GM21528 (cell line): ENCODE results near the gene CEL.
"Not testable (repeated sequence)": the region's sequence is repeated elsewhere in the genome, so short reads cannot be mapped to it uniquely, and the experiment has no call there.

Experiments
- ATAC-seq: cut with Tn5 transposase; IDR thresholded peaks from one replicate; pipeline ENCODE4 v1.9.1; 2021; ENCODE audit warnings: mild to moderate bottlenecking, moderate library complexity; ENCODE audit not compliant: unreplicated experiment, low FRiP score

Gene CEL

DNA sequence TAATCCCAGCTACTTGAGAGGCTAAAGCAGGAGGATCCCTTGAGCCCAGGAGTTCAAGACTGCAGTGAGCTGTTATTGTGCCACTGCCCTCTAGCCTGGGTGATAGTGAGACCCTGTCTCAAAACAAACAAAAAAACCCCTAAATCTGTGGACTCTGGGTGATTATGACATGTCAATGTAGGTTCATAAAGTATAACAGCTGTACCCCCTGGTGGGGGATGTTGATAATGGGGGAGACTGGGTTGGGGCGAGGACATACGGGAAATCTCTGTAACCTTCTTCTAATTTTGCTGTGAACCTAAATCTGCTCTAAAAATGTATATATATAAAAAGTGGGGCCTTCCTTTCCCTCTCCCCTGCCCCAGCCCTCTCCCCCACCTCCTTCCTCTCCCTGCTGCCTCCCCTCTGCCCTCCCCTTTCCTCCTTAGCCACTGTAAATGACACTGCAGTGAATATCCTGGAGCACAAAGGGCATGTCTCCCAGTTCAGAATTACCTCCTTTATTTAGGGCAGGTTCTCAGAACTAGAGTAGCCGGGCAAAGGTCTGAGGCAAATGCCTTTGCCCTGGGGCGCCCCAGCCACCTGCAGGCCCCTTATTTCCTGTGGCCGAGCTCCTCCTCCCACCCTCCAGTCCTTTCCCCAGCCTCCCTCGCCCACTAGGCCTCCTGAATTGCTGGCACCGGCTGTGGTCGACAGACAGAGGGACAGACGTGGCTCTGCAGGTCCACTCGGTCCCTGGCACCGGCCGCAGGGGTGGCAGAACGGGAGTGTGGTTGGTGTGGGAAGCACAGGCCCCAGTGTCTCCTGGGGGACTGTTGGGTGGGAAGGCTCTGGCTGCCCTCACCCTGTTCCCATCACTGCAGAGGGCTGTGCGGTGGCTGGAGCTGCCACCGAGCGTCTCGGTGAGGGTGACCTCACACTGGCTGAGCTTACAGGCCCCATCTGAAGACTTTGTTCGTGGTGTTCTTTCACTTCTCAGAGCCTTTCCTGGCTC lies 19.3 kb downstream of the CEL start:
- not testable (repeated sequence) for ATAC-seq

DNA sequence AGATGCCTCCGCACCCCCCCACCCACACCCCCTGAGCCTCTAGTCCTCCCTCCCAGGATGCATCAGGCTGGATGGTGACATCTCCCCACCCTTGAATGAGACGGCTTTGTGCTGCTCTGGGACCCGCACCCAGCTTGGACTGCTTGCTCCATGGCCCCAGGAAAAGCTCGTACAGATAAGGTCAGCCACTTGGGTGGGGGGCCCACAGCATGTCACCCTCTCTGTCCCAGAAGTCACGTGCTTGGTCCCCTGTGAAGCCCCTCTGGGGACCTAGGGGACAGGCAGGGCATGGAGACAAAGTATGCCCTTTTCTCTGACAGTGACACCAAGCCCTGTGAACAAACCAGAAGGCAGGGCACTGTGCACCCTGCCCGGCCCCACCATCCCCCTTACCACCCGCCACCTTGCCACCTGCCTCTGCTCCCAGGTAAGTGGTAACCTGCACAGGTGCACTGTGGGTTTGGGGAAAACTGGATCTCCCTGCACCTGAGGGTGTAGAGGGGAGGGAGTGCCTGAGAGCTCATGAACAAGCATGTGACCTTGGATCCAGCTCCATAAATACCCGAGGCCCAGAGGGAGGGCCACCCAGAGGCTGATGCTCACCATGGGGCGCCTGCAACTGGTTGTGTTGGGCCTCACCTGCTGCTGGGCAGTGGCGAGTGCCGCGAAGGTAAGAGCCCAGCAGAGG lies 20.3 kb downstream of the CEL start:
- not testable (repeated sequence) for ATAC-seq

DNA sequence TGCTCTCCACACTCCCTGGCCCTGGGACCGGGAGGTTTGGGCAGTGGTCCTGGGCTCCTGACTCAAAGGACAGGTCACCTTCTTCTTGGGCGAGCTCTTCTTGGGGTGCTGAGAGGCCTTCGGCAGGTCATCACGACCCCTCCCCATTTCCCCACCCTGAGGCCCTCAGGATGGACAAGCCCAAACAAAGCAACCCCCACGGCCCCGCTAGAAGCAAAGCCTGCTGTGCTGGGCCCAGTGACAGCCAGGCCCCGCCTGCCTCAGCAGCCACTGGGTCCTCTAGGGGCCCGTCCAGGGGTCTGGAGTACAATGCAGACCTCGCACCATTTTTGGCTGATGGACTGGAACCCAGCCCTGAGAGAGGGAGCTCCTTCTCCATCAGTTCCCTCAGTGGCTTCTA lies 21.9 kb downstream of the CEL start:
- not testable (repeated sequence) for ATAC-seq

DNA sequence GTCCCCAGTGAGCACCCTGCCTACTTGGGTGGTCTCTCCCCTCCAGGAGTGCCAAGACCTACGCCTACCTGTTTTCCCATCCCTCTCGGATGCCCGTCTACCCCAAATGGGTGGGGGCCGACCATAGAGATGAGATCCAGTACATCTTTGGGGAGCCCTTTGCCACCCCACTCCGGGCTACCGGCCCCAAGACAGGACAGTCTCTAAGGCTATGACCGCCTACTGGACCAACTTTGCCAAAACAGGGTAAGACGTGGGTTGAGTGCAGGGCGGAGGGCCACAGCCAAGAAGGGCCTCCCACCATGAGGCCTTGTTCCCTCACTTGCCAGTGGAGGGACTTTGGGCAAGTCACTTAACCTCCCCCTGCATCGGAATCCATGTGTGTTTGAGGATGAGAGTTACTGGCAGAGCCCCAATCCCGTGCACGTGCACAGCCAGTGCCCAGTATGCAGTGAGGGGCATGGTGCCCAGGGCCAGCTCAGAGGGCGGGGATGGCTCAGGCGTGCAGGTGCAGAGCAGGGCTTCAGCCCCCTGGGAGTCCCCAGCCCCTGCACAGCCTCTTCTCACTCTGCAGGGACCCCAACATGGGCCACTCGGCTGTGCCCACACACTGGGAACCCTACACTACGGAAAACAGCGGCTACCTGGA lies 24.6 kb downstream of the CEL start:
- not testable (repeated sequence) for ATAC-seq

DNA sequence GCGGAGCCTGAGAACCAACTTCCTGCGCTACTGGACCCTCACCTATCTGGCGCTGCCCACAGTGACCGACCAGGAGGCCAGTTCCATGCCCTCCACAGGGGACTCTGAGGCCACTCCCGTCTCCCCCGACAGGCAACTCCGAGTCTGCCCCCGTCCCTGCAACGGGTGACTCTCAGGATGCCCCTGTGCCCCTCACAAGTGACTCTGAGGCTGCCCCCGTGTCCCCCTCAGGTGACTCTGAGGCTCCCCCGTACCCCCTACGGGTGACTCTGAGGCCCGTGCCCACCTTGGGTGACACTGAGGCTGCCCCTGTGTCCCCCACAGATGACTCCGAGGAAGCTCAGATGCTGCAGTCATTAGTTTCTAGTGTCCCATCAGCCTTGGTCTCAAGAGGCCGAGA lies 25.1 kb downstream of the CEL start:
- no peak for ATAC-seq

DNA sequence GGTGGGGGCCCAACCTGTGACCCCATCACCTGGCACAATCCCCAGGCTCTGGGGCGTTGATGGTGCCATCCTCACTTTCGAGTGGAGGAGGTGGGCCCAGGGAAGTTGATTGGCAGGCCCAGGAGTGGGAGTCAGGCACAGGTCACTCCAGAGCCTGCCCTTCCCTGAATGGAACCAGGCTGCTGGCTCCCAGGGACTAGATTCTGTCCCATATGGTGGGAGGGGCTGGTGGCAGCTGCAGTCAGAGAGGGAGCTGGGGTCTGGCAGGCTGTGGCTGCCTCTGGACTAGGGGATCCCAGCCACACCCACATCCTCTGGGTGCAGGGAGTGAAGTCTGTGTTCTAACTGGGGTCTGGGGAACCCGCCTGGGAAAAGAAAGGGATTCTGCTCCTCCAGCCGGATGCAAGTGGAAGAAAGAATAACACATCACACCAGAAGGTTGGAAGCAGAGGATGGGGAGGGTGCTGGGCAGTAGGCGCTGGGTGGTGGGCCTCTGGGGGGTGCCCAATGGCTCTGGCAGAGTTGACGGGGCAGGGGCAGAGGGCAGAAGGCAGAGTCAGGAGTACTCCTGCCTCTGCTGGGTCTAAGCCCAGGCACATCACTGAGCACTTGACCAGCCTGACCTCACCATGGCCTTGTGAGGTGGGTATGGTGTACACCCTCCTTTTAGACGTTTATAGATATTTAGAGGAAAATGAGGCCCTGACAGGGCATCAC lies 25.8 kb downstream of the CEL start:
- no peak for ATAC-seq

DNA sequence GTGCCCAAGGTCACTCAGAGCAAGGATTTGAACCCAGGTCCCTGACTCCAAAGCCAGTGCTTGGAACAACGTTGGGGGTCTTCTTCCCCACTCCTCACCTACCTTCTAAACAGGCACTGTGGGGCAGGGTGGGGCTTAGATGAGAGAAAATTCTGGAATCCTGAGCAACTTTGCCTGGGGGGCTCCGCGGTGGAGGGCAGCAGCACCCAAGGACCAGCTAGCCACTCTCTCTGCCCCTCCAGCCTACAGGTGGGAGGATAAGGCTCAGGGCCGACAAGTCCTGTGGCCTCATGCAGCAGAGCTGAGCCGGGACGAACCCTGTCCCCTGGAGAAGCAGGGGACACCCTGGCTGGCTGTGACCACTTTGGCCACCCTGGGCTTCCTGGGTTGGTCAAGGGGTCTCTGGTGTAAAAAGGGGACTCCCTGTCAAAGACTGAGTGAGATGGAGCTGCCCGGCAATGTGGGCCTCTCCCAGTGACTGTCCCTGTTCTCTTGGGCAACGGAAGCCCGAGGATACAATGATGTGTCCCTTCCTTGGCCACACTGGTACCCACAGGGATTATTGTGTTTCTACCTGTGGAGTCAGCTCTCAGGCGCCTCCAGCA lies 26.5 kb downstream of the CEL start:
- ATAC-seq: no peak

DNA sequence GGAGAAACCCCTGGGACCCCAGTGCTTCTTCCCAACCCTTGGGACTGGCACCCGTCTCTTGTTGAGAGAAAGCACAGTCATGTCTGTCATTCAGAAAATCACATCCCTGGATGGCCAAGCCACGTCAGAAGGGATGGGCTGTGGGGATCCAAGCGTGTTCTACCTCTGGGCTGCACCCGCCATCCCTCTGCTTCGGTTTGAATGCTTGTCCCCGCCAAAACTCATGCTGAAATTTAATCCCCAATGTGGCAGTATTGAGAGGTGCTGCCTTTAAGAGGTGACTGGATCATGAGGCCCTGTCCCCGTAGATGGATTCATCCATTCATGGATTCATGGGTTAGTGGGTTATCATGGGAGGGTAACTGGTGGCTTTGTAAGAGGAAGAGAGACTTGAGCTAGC lies 27.0 kb downstream of the CEL start:
- no peak for ATAC-seq

DNA sequence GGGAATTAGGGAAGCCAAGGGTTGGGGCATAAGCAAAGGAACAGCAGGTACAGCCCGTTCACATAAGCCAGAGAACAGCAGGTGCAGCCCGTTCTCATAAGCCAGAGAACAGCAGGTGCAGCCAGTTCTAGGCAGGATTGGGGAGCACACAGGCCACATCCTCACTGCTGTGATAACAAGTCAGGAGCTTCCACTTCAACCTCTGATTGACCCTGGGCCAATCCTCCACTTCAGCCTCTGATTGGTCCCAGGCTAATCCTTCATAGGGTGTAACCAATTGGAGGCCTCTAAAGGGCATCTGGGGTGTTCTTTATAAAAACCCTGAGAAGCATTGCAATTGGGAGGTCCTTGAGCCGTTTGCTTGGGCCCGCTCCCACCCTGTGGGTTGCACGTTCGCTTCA lies 27.5 kb downstream of the CEL start:
- no peak for ATAC-seq

DNA sequence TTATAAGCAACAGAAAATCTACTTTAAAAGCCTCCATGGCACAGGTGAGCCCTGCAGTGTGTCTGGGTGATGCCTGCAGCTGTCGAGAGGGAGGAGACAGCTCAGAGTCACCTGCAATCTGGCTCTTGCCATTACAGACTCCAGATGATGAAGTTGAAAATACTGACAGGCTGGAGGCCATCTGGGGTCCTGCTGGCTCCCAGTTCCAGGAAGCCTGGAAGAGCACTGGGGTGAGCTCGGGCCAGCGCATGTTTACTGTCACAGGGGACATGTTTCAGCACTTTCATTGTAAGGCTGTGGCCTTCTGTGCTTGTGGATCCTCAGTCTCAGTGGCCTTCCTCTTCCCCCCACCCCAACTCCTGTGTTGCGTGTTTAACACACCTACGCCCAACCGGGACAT lies 28.4 kb downstream of the CEL start:
- no peak for ATAC-seq

DNA sequence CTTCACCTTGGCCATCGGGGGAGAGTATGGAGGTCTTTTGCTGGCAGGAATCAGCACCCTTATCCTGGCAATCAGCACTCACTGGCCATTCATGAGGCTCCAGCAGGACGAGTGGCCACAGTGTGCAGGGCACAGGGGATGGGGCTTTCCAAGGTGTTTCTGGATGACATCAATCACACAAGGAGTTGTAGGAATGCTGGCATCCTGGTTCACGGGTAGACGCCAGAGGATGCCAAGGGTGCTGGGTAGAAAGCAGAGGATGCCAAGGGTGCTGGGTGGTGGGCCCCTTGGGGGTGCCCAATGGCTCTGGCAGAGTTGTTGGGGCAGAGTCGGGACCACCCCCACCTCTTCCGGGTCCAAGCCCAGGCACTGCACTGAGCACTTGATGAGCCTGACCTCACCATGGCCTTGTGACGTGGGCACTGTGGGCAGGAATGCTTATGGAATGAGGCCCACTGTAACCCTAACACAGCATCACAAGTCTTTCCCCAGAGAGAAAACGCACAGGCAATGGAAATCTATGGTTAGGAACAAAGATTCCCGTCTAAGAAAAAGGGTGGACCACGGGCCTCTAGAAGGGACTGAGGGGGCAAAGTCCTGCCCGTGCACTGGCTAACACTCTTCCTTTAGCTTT lies 29.1 kb downstream of the CEL start:
- no peak for ATAC-seq

DNA sequence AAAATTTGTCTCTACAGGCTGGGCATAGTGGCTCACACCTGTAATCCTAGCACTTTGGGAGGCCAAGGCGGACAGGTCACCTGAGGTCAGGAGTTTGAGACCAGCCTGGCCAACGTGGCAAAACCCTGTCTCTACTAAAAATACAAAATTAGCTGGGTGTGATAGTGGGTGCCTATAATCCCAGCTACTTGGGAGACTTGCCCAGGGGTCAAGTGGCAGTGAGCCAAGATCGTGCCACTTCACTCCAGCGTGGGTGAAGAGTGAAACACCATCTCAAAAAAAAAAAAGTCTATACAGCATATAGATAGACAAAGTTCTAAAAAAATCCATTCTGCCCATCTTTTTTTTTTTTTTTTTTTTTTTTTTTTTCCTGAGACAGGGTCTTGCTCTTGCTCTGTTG lies 32.6 kb downstream of the CEL start:
- ATAC-seq: not testable (repeated sequence)

DNA sequence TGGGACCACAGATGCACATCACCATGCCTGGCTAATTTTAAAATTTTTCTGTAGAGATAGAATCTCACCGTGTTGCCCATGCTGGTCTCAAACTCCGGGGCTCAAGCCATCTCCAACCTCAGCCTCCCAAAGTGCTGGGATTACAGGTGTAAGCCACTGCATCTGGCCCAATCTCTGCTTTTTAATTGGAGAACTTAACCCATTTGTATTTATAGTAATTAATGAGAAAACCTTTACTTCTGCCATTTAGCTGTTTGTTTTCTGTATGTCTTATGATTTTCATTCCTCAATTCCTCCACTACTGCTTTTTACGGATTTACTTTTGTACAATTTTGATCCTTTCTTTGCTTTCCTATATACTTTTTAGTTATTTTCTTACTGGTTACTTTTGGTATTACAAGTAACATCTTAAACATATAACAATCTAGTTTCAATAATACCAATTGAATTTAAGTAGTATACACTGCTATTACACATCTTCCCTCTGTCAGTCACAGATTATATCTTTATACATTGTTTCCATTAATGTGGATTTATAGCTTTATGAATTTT lies 33.1 kb downstream of the CEL start:
- no peak for ATAC-seq

DNA sequence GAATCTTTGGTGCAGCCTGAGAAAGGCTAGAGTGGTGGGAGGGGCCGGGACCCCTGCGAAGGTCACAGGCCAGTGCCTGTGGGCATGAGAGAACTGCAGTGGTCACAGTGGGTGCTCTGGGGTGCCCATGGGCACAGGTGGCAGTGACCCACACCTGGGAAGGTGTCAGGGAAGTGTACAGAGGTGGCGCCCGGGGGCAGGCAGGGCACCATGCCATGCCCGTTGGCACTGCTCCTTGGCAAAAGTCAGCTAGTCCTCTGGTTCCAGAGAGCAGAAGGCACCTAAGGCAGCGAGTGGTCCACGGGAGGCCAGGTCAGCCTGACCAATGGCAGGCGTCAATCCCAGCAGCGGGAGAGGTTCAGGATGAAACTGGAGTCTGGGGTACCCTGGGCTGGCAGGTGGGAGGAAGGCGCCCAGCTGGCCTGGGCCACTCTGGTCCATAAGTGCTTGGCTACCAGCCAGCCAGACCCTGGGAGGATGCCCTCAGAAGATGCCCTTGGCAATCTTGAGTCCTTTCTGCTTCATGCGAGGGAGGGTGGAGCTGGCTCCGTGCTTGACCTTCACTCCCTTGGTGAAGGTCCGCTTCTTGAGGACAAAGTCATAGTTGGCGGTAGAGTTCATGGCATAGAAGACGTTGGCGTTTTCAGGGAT lies 36.4 kb downstream of the CEL start:
- ATAC-seq: no peak

DNA sequence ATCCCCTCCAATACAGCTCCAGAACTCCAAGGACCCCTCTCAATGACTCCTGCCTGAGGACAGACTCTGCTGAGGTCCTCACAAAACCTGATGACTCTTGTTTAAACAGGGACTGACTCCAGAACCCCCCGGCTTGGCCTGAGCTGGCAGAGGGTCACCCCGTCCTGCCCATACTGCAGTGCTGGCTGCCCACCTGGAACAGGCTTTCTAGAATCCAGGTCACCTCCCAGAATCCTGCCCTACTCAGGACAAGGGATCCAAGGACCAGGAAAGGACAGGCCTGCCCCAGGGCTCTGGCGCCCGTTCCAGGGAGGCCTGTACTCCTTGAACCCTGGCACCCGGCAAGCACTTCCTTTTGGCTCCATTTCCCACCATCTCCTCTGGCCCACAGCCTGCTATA lies 37.1 kb downstream of the CEL start:
- ATAC-seq: no peak

DNA sequence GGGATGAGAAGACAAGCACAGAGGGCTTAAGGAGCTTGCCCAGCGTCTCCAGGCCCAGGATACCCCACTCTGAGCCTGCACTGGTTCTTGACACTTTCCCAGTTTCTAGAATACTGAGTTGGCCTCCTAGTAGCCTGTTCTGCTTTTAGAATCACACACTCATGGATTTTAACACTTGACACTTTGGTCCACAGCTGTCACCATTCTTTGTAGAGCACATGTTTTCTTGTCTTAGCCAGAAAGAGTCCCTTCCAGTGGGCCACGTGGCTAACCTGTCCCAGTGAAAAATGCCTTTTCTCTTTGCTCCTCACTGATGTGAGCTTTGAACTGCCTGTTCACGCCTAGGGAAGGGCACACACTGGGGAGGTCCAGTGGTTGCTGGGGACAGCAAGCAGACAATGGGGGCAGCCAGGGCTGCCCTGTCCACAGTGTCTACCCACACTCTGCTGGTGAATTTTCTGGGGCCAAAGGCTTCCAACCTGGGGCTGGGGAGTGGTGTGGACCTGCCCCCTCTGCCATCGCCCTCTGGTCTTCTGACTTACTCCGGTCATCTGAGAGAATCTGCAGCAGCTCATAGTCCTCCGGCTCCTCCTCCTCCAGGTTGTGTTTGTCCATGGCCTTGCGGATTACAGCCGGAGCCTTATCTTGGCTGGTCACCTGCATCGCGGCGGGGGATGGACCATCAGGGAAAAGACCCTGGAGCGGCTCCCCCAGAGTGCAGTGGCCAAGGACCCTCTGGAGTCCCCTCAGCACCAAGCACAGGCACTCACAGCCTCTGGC lies 38.1 kb downstream of the CEL start:
- no peak for ATAC-seq

DNA sequence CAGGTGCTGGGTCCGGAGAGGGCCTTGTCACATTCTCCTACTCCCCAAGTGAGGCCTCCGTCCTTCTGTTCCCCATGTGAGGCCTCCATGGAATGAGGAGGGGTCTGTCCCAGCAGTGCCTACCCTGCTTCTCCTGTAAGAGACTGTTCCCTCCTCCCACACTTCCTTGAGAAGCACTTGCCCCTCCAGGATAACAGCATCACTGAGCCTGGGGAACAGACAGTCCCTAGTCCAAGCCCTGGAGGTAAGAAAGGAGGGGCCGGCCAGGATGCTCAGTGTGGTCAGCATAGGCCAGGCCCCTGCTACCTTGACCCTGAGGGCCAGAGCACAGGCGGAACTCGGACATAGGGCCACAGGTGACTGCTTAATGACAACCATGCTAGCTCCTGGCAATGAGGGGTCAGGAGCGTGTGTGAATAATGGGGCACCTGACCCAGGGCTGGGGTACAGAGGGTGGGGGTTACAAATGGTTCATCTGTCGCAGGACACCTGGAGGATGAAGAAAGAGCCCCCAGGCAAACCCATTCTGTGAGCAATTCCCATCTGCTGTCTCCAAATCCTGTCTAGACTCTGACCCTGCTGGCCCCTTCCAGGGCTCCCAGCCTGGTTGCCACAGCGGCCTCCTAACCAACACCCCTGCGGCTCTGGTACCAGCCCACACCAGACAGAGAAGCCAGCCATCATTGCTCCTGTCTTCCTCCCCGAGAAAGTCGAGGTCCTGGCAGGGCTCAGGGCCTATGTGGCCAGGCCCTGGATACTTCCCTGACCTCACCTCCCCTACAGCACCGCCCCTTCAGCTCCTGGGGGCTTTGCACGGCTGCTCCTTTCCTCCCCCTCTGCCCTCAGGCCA lies 39.0 kb downstream of the CEL start:
- ATAC-seq: no peak
